A673 (cell line): ENCODE data around the gene GATA1. TPM values are rescaled to one million over a fixed set of nuclear protein-coding genes. Genes with fewer than 3 reads are reported as not detected.

Source experiments
- Bru-seq: library from RNA; stranded (reverse); fragments of 400-500 nt; gene quantifications from one replicate; lab custom pipeline; 2021; lab: Mats Ljungman, UMichigan
- BruChase-seq, 2 experiments: library from RNA; stranded (reverse); fragments of 400-500 nt; gene quantifications; one replicate each; lab custom pipeline; 2021; lab: Mats Ljungman, UMichigan
- BruUV-seq: library from RNA; stranded (reverse); fragments of 400-500 nt; replicated peaks from 2 replicates; lab custom pipeline; 2021; lab: Mats Ljungman, UMichigan
- CTCF ChIA-PET: fragments of 300-600 bp; sonication (Branson Sonifier 250); formaldehyde crosslinking; loops from one replicate; lab custom pipeline; 2022; ENCODE audit warnings: antibody characterized with exemption; lab: Charles Lee
- POLR2A ChIA-PET: fragments of 300-600 bp; sonication (Branson Sonifier 250); formaldehyde crosslinking; loops from one replicate; lab custom pipeline; 2022; ENCODE audit warnings: antibody characterized with exemption; ENCODE audit not compliant: low non-redundant PET; lab: Charles Lee
- DNase-seq: peaks from one replicate; pipeline ENCODE4 v3.0.0-alpha.2; 2015; ENCODE audit warnings: low spot score
- H3K27ac ChIP-seq: fragments of 200-600 bp; sonication (generic); 2 replicates; pipeline ENCODE4 v1.5.1; 2016; ENCODE audit warnings: mixed run types, low read depth, mild to moderate bottlenecking, mixed read lengths, antibody characterized with exemption, low read length; ENCODE audit not compliant: poor library complexity, severe bottlenecking
- H3K27me3 ChIP-seq: fragments of 200-600 bp; sonication (generic); replicated peaks from 2 replicates; pipeline ENCODE4 v1.6.1; 2017; ENCODE audit warnings: mixed run types, low read depth, mild to moderate bottlenecking, mixed read lengths, antibody characterized with exemption, low read length; ENCODE audit not compliant: insufficient read depth, poor library complexity
- H3K36me3 ChIP-seq: fragments of 200-600 bp; sonication (generic); 2 replicates; pipeline ENCODE4 v1.6.1; 2016; ENCODE audit warnings: mixed run types, mild to moderate bottlenecking, mixed read lengths, antibody characterized with exemption, low read length; ENCODE audit not compliant: insufficient read depth, poor library complexity, severe bottlenecking
- H3K4me1 ChIP-seq: fragments of 200-600 bp; sonication (generic); 2 replicates; pipeline ENCODE4 v1.6.1; 2017; ENCODE audit warnings: mixed run types, mild to moderate bottlenecking, mixed read lengths, antibody characterized with exemption, low read length; ENCODE audit not compliant: insufficient read depth, poor library complexity, severe bottlenecking
- H3K4me3 ChIP-seq: fragments of 200-600 bp; sonication (generic); 2 replicates; pipeline ENCODE4 v1.5.1; 2016; ENCODE audit warnings: low read depth, mixed run types, mild to moderate bottlenecking, mixed read lengths, low read length; ENCODE audit not compliant: poor library complexity, severe bottlenecking
- H3K9me3 ChIP-seq: fragments of 200-600 bp; sonication (generic); 2 replicates; pipeline ENCODE4 v1.6.1; 2016; ENCODE audit warnings: mixed run types, low read depth, mild to moderate bottlenecking, mixed read lengths, antibody characterized with exemption, low read length; ENCODE audit not compliant: poor library complexity, severe bottlenecking
- EZH2 ChIP-seq: fragments of 200-600 bp; sonication (generic); IDR thresholded peaks from 2 replicates; pipeline ENCODE4 v1.6.1; 2017; ENCODE audit warnings: borderline replicate concordance, low read depth, mild to moderate bottlenecking, mixed read lengths, antibody characterized with exemption, low read length; ENCODE audit not compliant: poor library complexity, severe bottlenecking
- intact Hi-C: fragments of 100-400 bp; cut with micrococcal nuclease; formaldehyde crosslinking; loops from one replicate; pipeline ENCODE4 v1.10.0; 2022; ENCODE audit not compliant: unreplicated experiment
- long read RNA-seq: library from polyadenylated mRNA; stranded (forward); transcript quantifications from one replicate; pipeline ENCODE4 v2.0.0, GENCODE V29; 2022
- total RNA-seq: library from RNA; stranded (reverse); gene quantifications from 2 replicates; pipeline ENCODE4 v1.2.3, GENCODE V29; 2021
- TF ChIP-seq, protein P1 (sequence below): fragments of 300-800, 200-600 bp; sonication (generic); conservative IDR thresholded peaks from 2 replicates; pipeline ENCODE4 v1.5.1; 2017; ENCODE audit warnings: low read depth, mild to moderate bottlenecking, antibody characterized with exemption, low read length, moderate library complexity, mixed read lengths

Gene GATA1
- total RNA-seq: not detected in 2 replicates
- not detected for Bru-seq, nascent RNA
- not detected for BruChase-seq, experiment 1, labeled RNA remaining after a 2-hour chase
- BruChase-seq, experiment 2, labeled RNA remaining after a 6-hour chase: not detected
- long read RNA-seq: 0 reads

DNA sequence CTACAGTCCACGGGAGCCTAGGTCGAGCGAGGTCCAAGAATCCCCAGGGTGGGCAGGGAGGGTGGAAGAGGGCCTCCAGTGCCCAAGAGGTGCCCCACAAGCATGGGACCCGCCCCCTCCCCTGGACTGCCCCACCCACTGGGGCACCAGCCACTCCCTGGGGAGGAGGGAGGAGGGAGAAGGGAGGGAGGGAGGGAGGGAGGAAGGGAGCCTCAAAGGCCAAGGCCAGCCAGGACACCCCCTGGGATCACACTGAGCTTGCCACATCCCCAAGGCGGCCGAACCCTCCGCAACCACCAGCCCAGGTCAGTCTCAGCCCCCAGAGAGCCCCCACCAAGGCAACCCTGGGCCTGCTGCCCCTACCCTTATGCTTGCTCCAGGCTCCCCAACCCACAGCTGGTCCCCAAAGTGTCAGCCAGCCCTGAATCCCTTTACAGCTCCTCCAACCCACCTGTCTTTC, at the start of gene GATA1:
GATA1 (plus strand) TSS at position 250 of the 460 bp plus-strand sequence. CDS start 4,520 bp downstream, outside the sequence.
- DNase-seq: no peak
- Histone ChIP-seq H3K9me3 (no peaks in the 10 kb centered on the region), H3K4me1 (no peaks in the 10 kb centered on the region), H3K27me3 (no peaks in the 10 kb centered on the region), H3K27ac (no peak within 1 kb of the TSS), H3K4me3 (no peak within 1 kb of the TSS), H3K36me3 (no peaks in the 10 kb centered on the region)
- intact Hi-C loops: no loop called here
- POLR2A ChIA-PET: no interaction called here
- CTCF ChIA-PET: interaction anchor here (0.5 kb wide), 1 partner anchor 1632 kb away, joined by 7 read pairs; no protein-coding TSS in a partner anchor
- no TSS peak for BruUV-seq
- no peak for TF ChIP-seq EZH2
- TF ChIP-seq, protein P1, sequence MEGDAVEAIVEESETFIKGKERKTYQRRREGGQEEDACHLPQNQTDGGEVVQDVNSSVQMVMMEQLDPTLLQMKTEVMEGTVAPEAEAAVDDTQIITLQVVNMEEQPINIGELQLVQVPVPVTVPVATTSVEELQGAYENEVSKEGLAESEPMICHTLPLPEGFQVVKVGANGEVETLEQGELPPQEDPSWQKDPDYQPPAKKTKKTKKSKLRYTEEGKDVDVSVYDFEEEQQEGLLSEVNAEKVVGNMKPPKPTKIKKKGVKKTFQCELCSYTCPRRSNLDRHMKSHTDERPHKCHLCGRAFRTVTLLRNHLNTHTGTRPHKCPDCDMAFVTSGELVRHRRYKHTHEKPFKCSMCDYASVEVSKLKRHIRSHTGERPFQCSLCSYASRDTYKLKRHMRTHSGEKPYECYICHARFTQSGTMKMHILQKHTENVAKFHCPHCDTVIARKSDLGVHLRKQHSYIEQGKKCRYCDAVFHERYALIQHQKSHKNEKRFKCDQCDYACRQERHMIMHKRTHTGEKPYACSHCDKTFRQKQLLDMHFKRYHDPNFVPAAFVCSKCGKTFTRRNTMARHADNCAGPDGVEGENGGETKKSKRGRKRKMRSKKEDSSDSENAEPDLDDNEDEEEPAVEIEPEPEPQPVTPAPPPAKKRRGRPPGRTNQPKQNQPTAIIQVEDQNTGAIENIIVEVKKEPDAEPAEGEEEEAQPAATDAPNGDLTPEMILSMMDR: no peak

- Histone ChIP-seq H3K27ac (no peak overlapping the region), H3K36me3 (no peaks in the 10 kb centered on the region), H3K9me3 (no peaks in the 10 kb centered on the region), H3K4me1 (no peaks in the 10 kb centered on the region), H3K27me3 (no peaks in the 10 kb centered on the region), H3K4me3 (peak overlapping the region; percentile 53)
- intact Hi-C loops: no loop called here
- no peak for DNase-seq
- POLR2A ChIA-PET: no interaction called here
- TF ChIP-seq EZH2: no peak
- TF ChIP-seq, protein P1: no peak
- BruUV-seq: TSS peak; percentile 72
- CTCF ChIA-PET: no interaction called here
Measured at GRCh38 chrX:48736878-48737212, 49.5 kb upstream of the GATA1 start.

GRCh38 chrX:48737213-48737938, 49.0 kb upstream of the GATA1 start:
- H3K36me3 ChIP-seq: no peaks in the 10 kb centered on the region
- no peaks in the 10 kb centered on the region for H3K27me3 ChIP-seq
- ChIA-PET CTCF (no interaction called here), POLR2A (interaction anchor here (0.6 kb wide), 1 partner anchor 154 kb away, joined by 3 read pairs; no protein-coding TSS in a partner anchor)
- no peaks in the 10 kb centered on the region for H3K9me3 ChIP-seq
- H3K4me1 ChIP-seq: no peaks in the 10 kb centered on the region
- TSS peak; percentile 99 for BruUV-seq
- no peak for TF ChIP-seq EZH2
- TF ChIP-seq, protein P1: no peak
- intact Hi-C loops: no loop called here
- H3K27ac ChIP-seq: peak overlapping the region; percentile 88
- H3K4me3 ChIP-seq: peak overlapping the region; percentile 53
- DNase-seq: peak; percentile 98
